ENCODE data around the gene ALAD.

DNA sequence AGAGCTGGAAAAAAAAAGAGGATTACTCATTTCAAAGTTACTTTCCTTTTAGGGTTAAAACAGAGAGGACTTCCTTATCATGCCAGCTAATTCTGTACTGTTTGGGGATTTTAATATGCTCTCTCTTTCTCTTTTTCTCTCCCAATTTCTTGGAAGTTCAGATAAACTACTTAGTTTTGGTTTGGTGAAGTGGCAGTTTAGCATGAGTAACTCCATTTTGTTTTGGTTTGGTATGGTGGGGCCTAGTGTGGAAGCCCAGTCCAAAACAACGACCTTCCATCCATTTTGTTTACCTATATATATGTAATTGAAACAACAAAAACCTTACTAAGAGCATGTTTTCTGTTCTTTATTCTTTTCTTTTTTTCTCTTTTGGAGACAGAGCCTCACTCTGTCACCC is 55.4 kb downstream of the ALAD start:
- TF ChIP-seq, protein P1, sequence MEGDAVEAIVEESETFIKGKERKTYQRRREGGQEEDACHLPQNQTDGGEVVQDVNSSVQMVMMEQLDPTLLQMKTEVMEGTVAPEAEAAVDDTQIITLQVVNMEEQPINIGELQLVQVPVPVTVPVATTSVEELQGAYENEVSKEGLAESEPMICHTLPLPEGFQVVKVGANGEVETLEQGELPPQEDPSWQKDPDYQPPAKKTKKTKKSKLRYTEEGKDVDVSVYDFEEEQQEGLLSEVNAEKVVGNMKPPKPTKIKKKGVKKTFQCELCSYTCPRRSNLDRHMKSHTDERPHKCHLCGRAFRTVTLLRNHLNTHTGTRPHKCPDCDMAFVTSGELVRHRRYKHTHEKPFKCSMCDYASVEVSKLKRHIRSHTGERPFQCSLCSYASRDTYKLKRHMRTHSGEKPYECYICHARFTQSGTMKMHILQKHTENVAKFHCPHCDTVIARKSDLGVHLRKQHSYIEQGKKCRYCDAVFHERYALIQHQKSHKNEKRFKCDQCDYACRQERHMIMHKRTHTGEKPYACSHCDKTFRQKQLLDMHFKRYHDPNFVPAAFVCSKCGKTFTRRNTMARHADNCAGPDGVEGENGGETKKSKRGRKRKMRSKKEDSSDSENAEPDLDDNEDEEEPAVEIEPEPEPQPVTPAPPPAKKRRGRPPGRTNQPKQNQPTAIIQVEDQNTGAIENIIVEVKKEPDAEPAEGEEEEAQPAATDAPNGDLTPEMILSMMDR (IDR thresholded peaks at IDR 0.05 in 4 of 5, conservative IDR thresholded peaks at IDR 0.05 in 1 of 5): no peak
- TF ChIP-seq POLR2A (IDR thresholded peaks at IDR 0.05): no peak

Data from gastrocnemius medialis (tissue), 4 donors.